RWPE2 (cell line): Measurements from ENCODE around the gene CCDC81.

Experiments
- ATAC-seq: fragments of 200-7000 bp; cut with Tn5 transposase; 3 replicates; pipeline ENCODE4 v1.9.1; 2021; ENCODE audit warnings: low read depth
- DNase-seq: peaks from one replicate; pipeline ENCODE4 v3.0.0-alpha.2; 2020; ENCODE audit warnings: low spot score
- H3K27ac ChIP-seq: fragments of 450-650 bp; 2 replicates; pipeline ENCODE4 v1.5.1; 2017; ENCODE audit warnings: mild to moderate bottlenecking; ENCODE audit not compliant: poor library complexity, severe bottlenecking
- H3K27me3 ChIP-seq: fragments of 250-450 bp; sonication (Bioruptor Pico); 2 replicates; pipeline ENCODE4 v1.5.1; 2021; ENCODE audit warnings: mild to moderate bottlenecking, moderate library complexity; ENCODE audit not compliant: insufficient read depth, poor library complexity, severe bottlenecking
- H3K36me3 ChIP-seq: fragments of 250-450 bp; sonication (Bioruptor Pico); 2 replicates; pipeline ENCODE4 v1.5.1; 2020; ENCODE audit warnings: low read depth, mild to moderate bottlenecking, moderate library complexity
- H3K4me1 ChIP-seq: fragments of 250-450 bp; sonication (Bioruptor Pico); 2 replicates; pipeline ENCODE4 v1.5.1; 2021; ENCODE audit warnings: mild to moderate bottlenecking, moderate library complexity; ENCODE audit not compliant: insufficient read depth, poor library complexity, severe bottlenecking
- H3K4me3 ChIP-seq: fragments of 250-450 bp; sonication (Bioruptor Pico); 2 replicates; pipeline ENCODE4 v1.5.1; 2021; ENCODE audit warnings: mild to moderate bottlenecking, moderate library complexity; ENCODE audit not compliant: severe bottlenecking
- H3K9me3 ChIP-seq: fragments of 250-450 bp; sonication (Bioruptor Pico); 2 replicates; pipeline ENCODE4 v1.5.1; 2021; ENCODE audit warnings: mild to moderate bottlenecking, moderate library complexity; ENCODE audit not compliant: severe bottlenecking
- CTCF ChIP-seq: fragments of 450-650 bp; IDR thresholded peaks from one replicate; pipeline ENCODE4 v1.5.1; 2017; ENCODE audit warnings: mild to moderate bottlenecking, moderate library complexity; ENCODE audit not compliant: poor library complexity, severe bottlenecking

Gene CCDC81

GRCh38 chr11:86365546-86365945, 9.1 kb upstream of the CCDC81 start:
- Histone ChIP-seq H3K4me1 (peaks cover under 1% of the 10 kb centered on the region), H3K27me3 (no peaks in the 10 kb centered on the region), H3K36me3 (no peaks in the 10 kb centered on the region), H3K27ac (no peak overlapping the region), H3K4me3 (no peak overlapping the region), H3K9me3 (no peaks in the 10 kb centered on the region)
- TF ChIP-seq CTCF: no peak
- DNase-seq (no peak), ATAC-seq (no peak)

- DNase-seq (no peak), ATAC-seq (no peak)
- no peak for TF ChIP-seq CTCF
- Histone ChIP-seq H3K9me3 (no peaks in the 10 kb centered on the region), H3K36me3 (no peaks in the 10 kb centered on the region), H3K4me1 (peaks cover 28% of the 10 kb centered on the region), H3K4me3 (no peak overlapping the region), H3K27ac (no peak overlapping the region), H3K27me3 (no peaks in the 10 kb centered on the region)
Observed at GRCh38 chr11:86369668-86370067, 5.0 kb upstream of the CCDC81 start.

GRCh38 chr11:86370171-86370570, 4.5 kb upstream of the CCDC81 start:
- ATAC-seq: no peak
- Histone ChIP-seq H3K27me3 (no peaks in the 10 kb centered on the region), H3K9me3 (no peaks in the 10 kb centered on the region), H3K4me1 (peaks cover 28% of the 10 kb centered on the region), H3K36me3 (no peaks in the 10 kb centered on the region), H3K4me3 (no peak overlapping the region), H3K27ac (peak overlapping the region; percentile 57)
- DNase-seq: no peak
- no peak for TF ChIP-seq CTCF

- H3K27me3 ChIP-seq: no peaks in the 10 kb centered on the region
- no peak for DNase-seq
- no peaks in the 10 kb centered on the region for H3K9me3 ChIP-seq
- no peak overlapping the region for H3K4me3 ChIP-seq
- H3K36me3 ChIP-seq: no peaks in the 10 kb centered on the region
- peak overlapping the region; percentile 57 for H3K27ac ChIP-seq
- ATAC-seq: peak; percentile 83
- peaks cover 28% of the 10 kb centered on the region for H3K4me1 ChIP-seq
- no peak for TF ChIP-seq CTCF
Observed at GRCh38 chr11:86370922-86371594, 3.6 kb upstream of the CCDC81 start.

- Histone ChIP-seq H3K4me3 (no peak overlapping the region), H3K4me1 (peaks cover 28% of the 10 kb centered on the region), H3K9me3 (no peaks in the 10 kb centered on the region), H3K27me3 (no peaks in the 10 kb centered on the region), H3K36me3 (no peaks in the 10 kb centered on the region), H3K27ac (peak overlapping the region; percentile 57)
- ATAC-seq (no peak), DNase-seq (no peak)
- no peak for TF ChIP-seq CTCF
Observed at GRCh38 chr11:86372041-86372440, 2.6 kb upstream of the CCDC81 start.
